Activated CD4-positive, alpha-beta T cell treated with anti-CD3 and anti-CD28 coated beads for 24 hours (primary cell): ENCODE measurements around the gene PTPRK.

ENCODE experiments used
- DNase-seq, 2 donors: peaks; one replicate each; pipeline ENCODE4 v3.0.0-alpha.2; 2020; ENCODE audit warnings: low read depth in 2 of 2

The PTPRK gene

GRCh38 chr6:128394167-128394566 is 126.2 kb downstream of the PTPRK start:
- DNase-seq, result no peak

GRCh38 chr6:128389820-128390534 is 130.4 kb downstream of the PTPRK start:
- DNase-seq, result no peak

GRCh38 chr6:128388380-128388779 is 132.0 kb downstream of the PTPRK start:
- DNase-seq, result no peak

GRCh38 chr6:128380891-128381290 is 139.5 kb downstream of the PTPRK start:
- DNase-seq, result no peak

GRCh38 chr6:128379577-128379976 is 140.8 kb downstream of the PTPRK start:
- DNase-seq, result no peak

GRCh38 chr6:128376952-128377503 is 143.4 kb downstream of the PTPRK start:
- DNase-seq, result no peak

GRCh38 chr6:128371136-128371535 is 149.3 kb downstream of the PTPRK start:
- DNase-seq, result no peak

- no peak for DNase-seq
Observed at GRCh38 chr6:128370072-128370471, 150.3 kb downstream of the PTPRK start.

GRCh38 chr6:128368213-128368944 is 152.0 kb downstream of the PTPRK start:
- DNase-seq, result no peak

GRCh38 chr6:128367437-128367836 is 153.0 kb downstream of the PTPRK start:
- DNase-seq, result no peak

- no peak for DNase-seq
Observed at GRCh38 chr6:128365520-128366160, 154.8 kb downstream of the PTPRK start.

GRCh38 chr6:128364766-128365519 is 155.5 kb downstream of the PTPRK start:
- DNase-seq, result no peak

GRCh38 chr6:128363020-128363813 is 157.2 kb downstream of the PTPRK start:
- no peak for DNase-seq

- no peak for DNase-seq
Observed at GRCh38 chr6:128361378-128361777, 159.0 kb downstream of the PTPRK start.

- no peak for DNase-seq
Observed at GRCh38 chr6:128358244-128358776, 162.1 kb downstream of the PTPRK start.

GRCh38 chr6:128357392-128358130 is 162.8 kb downstream of the PTPRK start:
- DNase-seq, result no peak

- no peak for DNase-seq
Observed at GRCh38 chr6:128352366-128352765, 168.0 kb downstream of the PTPRK start.

GRCh38 chr6:128351255-128351514 is 169.2 kb downstream of the PTPRK start:
- DNase-seq, result no peak

- DNase-seq, result no peak
Observed at GRCh38 chr6:128350416-128351254, 169.8 kb downstream of the PTPRK start.
